RWPE2 (cell line): ENCODE results near the gene NACC2.
A peak's percentile ranks its signal among the peaks of the same experiment; 100 is the strongest.

Experiments
- ATAC-seq: fragments of 200-7000 bp; cut with Tn5 transposase; 3 replicates; pipeline ENCODE4 v1.9.1; 2021; ENCODE audit warnings: low read depth
- DNase-seq: peaks from one replicate; pipeline ENCODE4 v3.0.0-alpha.2; 2020; ENCODE audit warnings: low spot score
- H3K27ac ChIP-seq: fragments of 450-650 bp; 2 replicates; pipeline ENCODE4 v1.5.1; 2017; ENCODE audit warnings: mild to moderate bottlenecking; ENCODE audit not compliant: poor library complexity, severe bottlenecking
- H3K27me3 ChIP-seq: fragments of 250-450 bp; sonication (Bioruptor Pico); 2 replicates; pipeline ENCODE4 v1.5.1; 2021; ENCODE audit warnings: mild to moderate bottlenecking, moderate library complexity; ENCODE audit not compliant: insufficient read depth, poor library complexity, severe bottlenecking
- H3K36me3 ChIP-seq: fragments of 250-450 bp; sonication (Bioruptor Pico); 2 replicates; pipeline ENCODE4 v1.5.1; 2020; ENCODE audit warnings: low read depth, mild to moderate bottlenecking, moderate library complexity
- H3K4me1 ChIP-seq: fragments of 250-450 bp; sonication (Bioruptor Pico); 2 replicates; pipeline ENCODE4 v1.5.1; 2021; ENCODE audit warnings: mild to moderate bottlenecking, moderate library complexity; ENCODE audit not compliant: insufficient read depth, poor library complexity, severe bottlenecking
- H3K4me3 ChIP-seq: fragments of 250-450 bp; sonication (Bioruptor Pico); 2 replicates; pipeline ENCODE4 v1.5.1; 2021; ENCODE audit warnings: mild to moderate bottlenecking, moderate library complexity; ENCODE audit not compliant: severe bottlenecking
- H3K9me3 ChIP-seq: fragments of 250-450 bp; sonication (Bioruptor Pico); 2 replicates; pipeline ENCODE4 v1.5.1; 2021; ENCODE audit warnings: mild to moderate bottlenecking, moderate library complexity; ENCODE audit not compliant: severe bottlenecking
- TF ChIP-seq, protein P1 (sequence below): fragments of 450-650 bp; IDR thresholded peaks from one replicate; pipeline ENCODE4 v1.5.1; 2017; ENCODE audit warnings: mild to moderate bottlenecking, moderate library complexity; ENCODE audit not compliant: poor library complexity, severe bottlenecking

NACC2 gene

DNA sequence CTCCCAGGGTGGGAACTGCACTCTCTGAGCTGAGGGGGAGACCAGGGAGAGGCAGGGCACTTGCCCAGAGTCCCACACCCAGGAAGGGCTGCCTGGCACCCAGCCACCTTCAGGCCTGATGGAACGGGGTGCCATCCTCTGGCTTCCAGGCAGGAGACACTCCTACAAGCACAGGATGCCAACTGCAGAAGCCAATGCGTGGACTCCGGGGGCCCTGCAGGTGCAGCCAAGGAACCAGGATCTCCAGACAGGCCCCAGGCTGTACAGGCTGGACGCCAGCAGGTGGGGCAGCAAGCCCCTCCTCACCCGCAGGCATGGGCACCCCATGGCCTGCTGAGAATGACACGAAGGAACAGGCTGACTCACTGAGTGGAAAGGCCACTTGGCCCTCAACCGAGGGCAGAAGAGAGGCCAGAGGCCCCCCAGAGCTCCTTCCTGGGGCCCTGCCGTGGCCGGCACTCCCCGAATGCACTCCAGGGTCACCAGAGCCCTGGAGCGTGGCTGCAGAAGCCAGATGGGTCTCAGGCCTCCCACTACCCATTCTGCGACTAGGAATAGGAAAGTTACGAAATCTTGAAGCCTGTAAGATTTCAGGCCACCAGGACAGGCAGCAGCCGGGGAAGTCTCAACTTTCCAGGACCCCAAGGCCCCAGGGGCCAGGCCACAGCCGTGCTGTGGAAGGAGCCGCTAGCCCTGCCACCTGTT, 15.7 kb downstream of the NACC2 start:
- H3K4me3 ChIP-seq: no peak overlapping the region
- H3K4me1 ChIP-seq: peaks cover 3% of the 10 kb centered on the region
- H3K36me3 ChIP-seq: no peaks in the 10 kb centered on the region
- H3K9me3 ChIP-seq: no peaks in the 10 kb centered on the region
- no peak overlapping the region for H3K27ac ChIP-seq
- H3K27me3 ChIP-seq: no peaks in the 10 kb centered on the region
- ATAC-seq (peak; percentile 44), DNase-seq (peak; percentile 51)
- TF ChIP-seq, protein P1, sequence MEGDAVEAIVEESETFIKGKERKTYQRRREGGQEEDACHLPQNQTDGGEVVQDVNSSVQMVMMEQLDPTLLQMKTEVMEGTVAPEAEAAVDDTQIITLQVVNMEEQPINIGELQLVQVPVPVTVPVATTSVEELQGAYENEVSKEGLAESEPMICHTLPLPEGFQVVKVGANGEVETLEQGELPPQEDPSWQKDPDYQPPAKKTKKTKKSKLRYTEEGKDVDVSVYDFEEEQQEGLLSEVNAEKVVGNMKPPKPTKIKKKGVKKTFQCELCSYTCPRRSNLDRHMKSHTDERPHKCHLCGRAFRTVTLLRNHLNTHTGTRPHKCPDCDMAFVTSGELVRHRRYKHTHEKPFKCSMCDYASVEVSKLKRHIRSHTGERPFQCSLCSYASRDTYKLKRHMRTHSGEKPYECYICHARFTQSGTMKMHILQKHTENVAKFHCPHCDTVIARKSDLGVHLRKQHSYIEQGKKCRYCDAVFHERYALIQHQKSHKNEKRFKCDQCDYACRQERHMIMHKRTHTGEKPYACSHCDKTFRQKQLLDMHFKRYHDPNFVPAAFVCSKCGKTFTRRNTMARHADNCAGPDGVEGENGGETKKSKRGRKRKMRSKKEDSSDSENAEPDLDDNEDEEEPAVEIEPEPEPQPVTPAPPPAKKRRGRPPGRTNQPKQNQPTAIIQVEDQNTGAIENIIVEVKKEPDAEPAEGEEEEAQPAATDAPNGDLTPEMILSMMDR: no peak

DNA sequence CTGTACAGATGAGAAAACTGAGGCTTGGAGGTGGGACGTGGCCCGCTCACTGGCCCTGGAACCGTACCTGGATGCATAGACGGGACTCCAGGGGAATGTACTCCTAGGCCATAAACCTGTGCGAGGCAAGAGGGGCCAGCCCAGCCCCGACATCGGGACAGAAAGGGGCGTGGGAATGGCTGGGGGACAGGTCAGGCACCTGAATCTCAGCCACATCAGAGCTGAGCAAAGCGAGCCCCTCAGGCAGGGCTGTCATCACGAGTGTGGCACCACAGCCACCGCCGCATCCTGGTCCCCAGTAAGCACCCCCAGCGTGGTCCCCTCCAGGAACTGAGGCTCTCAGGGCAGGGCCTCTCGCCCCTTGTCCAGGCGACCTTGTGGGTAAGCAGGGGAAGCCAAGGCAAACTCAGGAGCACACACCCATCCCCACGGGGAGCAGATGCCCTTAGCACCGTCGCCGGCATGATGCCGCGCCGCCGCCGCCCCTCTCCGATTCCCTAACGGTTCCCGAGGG, 16.5 kb downstream of the NACC2 start:
- no peak overlapping the region for H3K27ac ChIP-seq
- H3K27me3 ChIP-seq: no peaks in the 10 kb centered on the region
- H3K9me3 ChIP-seq: no peaks in the 10 kb centered on the region
- no peak overlapping the region for H3K4me3 ChIP-seq
- no peaks in the 10 kb centered on the region for H3K36me3 ChIP-seq
- DNase-seq: peak; percentile 34
- peaks cover 3% of the 10 kb centered on the region for H3K4me1 ChIP-seq
- TF ChIP-seq, protein P1: no peak
- ATAC-seq: no peak

DNA sequence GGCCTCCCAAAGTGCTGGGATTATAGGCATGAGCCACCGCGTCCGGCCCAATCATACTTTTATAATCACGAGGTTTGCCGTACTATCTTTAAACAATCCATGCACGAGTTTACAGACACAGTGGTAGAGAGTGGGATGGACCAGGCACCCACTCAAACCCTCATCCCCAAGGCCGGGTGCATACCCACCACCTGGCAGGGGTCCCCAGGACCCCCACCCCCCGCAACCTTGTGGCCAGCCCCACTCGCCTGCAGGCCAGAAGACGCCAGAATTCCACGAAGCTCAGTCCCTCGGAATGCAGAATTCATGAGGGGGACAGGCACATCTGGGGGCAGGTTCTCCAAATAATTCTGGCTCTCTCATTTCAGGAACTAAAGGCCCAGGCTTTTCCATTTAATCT, 17.1 kb downstream of the NACC2 start:
- no peaks in the 10 kb centered on the region for H3K9me3 ChIP-seq
- H3K36me3 ChIP-seq: no peaks in the 10 kb centered on the region

DNA sequence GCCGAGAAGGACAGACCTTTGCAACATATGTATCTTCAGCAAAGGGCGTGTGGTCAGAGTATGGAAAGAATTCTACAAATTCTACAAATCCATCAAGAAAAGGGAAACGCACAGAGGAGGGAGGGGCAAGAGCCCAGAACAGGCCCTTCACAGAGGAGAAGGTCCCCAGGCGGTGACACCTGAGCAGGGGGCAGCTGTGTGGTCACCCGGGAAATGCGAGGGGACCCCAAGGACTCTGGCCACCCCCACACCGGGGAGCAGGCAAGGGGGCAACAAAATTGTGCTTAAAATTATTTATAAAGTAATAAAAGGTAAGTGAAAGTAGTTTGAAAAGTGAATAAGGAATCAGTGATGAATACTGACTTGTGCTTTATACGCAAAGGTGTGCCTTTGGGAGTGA, 17.6 kb downstream of the NACC2 start:
- no peak overlapping the region for H3K4me3 ChIP-seq
- no peak overlapping the region for H3K27ac ChIP-seq
- ATAC-seq (no peak), DNase-seq (peak; percentile 29)
- H3K9me3 ChIP-seq: no peaks in the 10 kb centered on the region
- no peaks in the 10 kb centered on the region for H3K27me3 ChIP-seq
- no peaks in the 10 kb centered on the region for H3K36me3 ChIP-seq
- peaks cover 3% of the 10 kb centered on the region for H3K4me1 ChIP-seq
- TF ChIP-seq, protein P1: no peak

More for the DNA sequence above, 17.1 kb downstream of the NACC2 start:
- H3K4me3 ChIP-seq: no peak overlapping the region
- peaks cover 3% of the 10 kb centered on the region for H3K4me1 ChIP-seq
- TF ChIP-seq, protein P1: no peak
- no peak for ATAC-seq
- no peak overlapping the region for H3K27ac ChIP-seq
- DNase-seq: peak; percentile 47
- no peaks in the 10 kb centered on the region for H3K27me3 ChIP-seq

DNA sequence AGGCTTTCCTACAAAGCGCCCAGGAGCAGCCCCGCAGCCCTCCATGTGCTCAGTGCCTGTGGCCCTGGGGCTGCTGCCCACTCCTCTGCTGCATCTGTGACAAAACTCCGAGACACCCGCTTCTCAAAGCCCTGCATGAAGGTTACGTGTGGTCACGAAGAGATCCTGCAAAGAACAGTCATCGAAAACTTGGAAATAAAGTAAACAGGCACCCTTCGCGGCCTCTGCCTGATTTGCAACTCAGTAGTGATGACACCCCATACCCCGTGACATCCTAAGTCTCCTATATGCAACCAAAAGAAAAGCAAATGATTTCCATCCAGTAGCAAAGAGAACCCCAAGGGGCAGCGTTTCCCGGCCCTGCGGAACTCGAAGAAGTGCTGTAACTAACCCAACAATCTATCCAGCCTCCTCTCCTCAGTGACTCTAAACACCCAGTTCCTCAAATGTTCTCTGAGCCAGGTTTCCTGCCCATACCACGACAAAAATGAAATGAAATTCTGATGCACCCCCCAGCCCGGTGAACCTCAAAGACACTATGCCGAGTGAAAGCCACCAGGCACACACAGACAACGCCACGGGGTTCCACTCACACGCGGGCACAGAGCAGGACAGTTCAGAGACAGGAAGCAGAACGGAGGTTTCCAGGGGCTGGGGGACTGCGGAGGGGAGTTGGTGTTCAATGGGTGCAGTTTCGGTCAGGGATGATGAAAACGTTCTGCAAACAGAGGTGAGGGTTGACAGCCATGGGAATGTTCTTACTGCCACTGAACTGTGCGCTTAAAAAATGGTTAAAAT, 19.0 kb downstream of the NACC2 start:
- no peak overlapping the region for H3K27ac ChIP-seq
- no peaks in the 10 kb centered on the region for H3K27me3 ChIP-seq
- peak; percentile 59 for DNase-seq
- no peak for ATAC-seq
- H3K4me3 ChIP-seq: no peak overlapping the region
- H3K36me3 ChIP-seq: no peaks in the 10 kb centered on the region
- TF ChIP-seq, protein P1: no peak
- H3K4me1 ChIP-seq: peaks cover 3% of the 10 kb centered on the region
- H3K9me3 ChIP-seq: no peaks in the 10 kb centered on the region
